Endothelial cell of umbilical vein (primary cell): ENCODE data around the gene OCA2. TPM values are rescaled to one million over a fixed set of nuclear protein-coding genes. Genes with fewer than 3 reads are reported as not detected.

Experiments
- BruUV-seq: library from RNA; stranded (reverse); fragments of 400-500 nt; replicated peaks from 2 replicates; lab custom pipeline; 2021; lab: Mats Ljungman, UMichigan
- CTCF ChIA-PET: fragments of 300-600, 350-600 bp; sonication (Branson Sonifier 250); formaldehyde crosslinking; loops from one replicate; lab custom pipeline; 2021; ENCODE audit warnings: antibody characterized with exemption, inconsistent platforms; lab: Charles Lee
- POLR2A ChIA-PET: fragments of 300-600, 350-600 bp; sonication (Branson Sonifier 250); formaldehyde crosslinking; loops from one replicate; lab custom pipeline; 2021; ENCODE audit warnings: antibody characterized with exemption, inconsistent platforms; lab: Charles Lee
- DNase-seq: peaks from one replicate; pipeline ENCODE4 v3.0.0-alpha.2; 2011; ENCODE audit warnings: low read depth, low spot score
- FAIRE-seq: peaks from 2 replicates; lab custom pipeline; 2011; peaks lifted over from hg19 to GRCh38; lab: Jason Lieb, UNC
- H2AFZ ChIP-seq: 2 replicates; pipeline ENCODE4 v1.6.0; 2012; ENCODE audit warnings: low read depth, low read length, control low read depth, inconsistent platforms
- H3K27ac ChIP-seq: 2 replicates; pipeline ENCODE4 v1.5.1; 2011; ENCODE audit warnings: low read depth, mild to moderate bottlenecking, control low read depth, low read length, moderate library complexity; ENCODE audit not compliant: insufficient read depth
- H3K27me3 ChIP-seq, 2 experiments: 2 replicates each; pipeline versions ENCODE4 v1.6.0 to v1.6.1; 2011; ENCODE audit warnings: low read length in 2 of 2, mixed read lengths in 1 of 2; ENCODE audit not compliant: control insufficient read depth in 2 of 2, insufficient read depth in 2 of 2
- H3K36me3 ChIP-seq, 2 experiments: 2 replicates in 1 of 2; 3 replicates in 1 of 2; pipeline ENCODE4 v1.5.1; 2011; ENCODE audit warnings: low read length in 2 of 2, mild to moderate bottlenecking in 1 of 2, moderate library complexity in 1 of 2; ENCODE audit not compliant: control insufficient read depth in 2 of 2, insufficient read depth in 2 of 2; ENCODE audit errors: extremely low read depth in 1 of 2
- H3K4me1 ChIP-seq: 3 replicates; pipeline ENCODE4 v1.5.1; 2011; ENCODE audit warnings: mild to moderate bottlenecking, low read length; ENCODE audit not compliant: control insufficient read depth, insufficient read depth; ENCODE audit errors: extremely low read depth
- H3K4me2 ChIP-seq: 2 replicates; pipeline ENCODE4 v1.6.1; 2011; ENCODE audit warnings: low read length, control low read depth, mixed read lengths; ENCODE audit not compliant: insufficient read depth
- H3K4me3 ChIP-seq, 3 experiments: fragments of 200-600 bp in 1 of 3; sonication (generic), shearing (Covaris generic) in 1 of 3; replicated peaks in 1 of 3; 2 replicates each; pipeline ENCODE4 v1.5.1; 2011 to 2016; ENCODE audit warnings: control low read depth in 3 of 3, low read length in 3 of 3, mild to moderate bottlenecking in 2 of 3, inconsistent platforms in 1 of 3, low read depth in 1 of 3, moderate library complexity in 1 of 3; ENCODE audit not compliant: insufficient read depth in 1 of 3
- H3K79me2 ChIP-seq: 2 replicates; pipeline ENCODE4 v1.6.0; 2012; ENCODE audit warnings: low read length, inconsistent platforms; ENCODE audit not compliant: control insufficient read depth, insufficient read depth
- H3K9ac ChIP-seq: replicated peaks from 2 replicates; pipeline ENCODE3; 2011; ENCODE audit warnings: low read length, control low read depth; ENCODE audit not compliant: insufficient read depth; ENCODE audit errors: extremely low read depth
- H3K9me1 ChIP-seq: replicated peaks from 3 replicates; pipeline ENCODE4 v1.6.0; 2011; ENCODE audit warnings: mild to moderate bottlenecking, low read length; ENCODE audit not compliant: control insufficient read depth, insufficient read depth; ENCODE audit errors: extremely low read depth
- H3K9me3 ChIP-seq: replicated peaks from 2 replicates; pipeline ENCODE4 v1.5.1; 2012; ENCODE audit warnings: low read length, inconsistent platforms; ENCODE audit not compliant: control insufficient read depth, insufficient read depth
- H4K20me1 ChIP-seq: replicated peaks from 2 replicates; pipeline ENCODE3; 2011; ENCODE audit warnings: mild to moderate bottlenecking, low read length; ENCODE audit not compliant: control insufficient read depth, insufficient read depth; ENCODE audit errors: extremely low read depth
- CTCF ChIP-seq, 2 donors: IDR thresholded peaks; 1 replicate in 1 of 2; 2 replicates in 1 of 2; pipeline ENCODE4 v1.5.1; 2011; ENCODE audit warnings: low read length in 2 of 2, mild to moderate bottlenecking in 2 of 2, moderate library complexity in 2 of 2, control low read depth in 1 of 2, inconsistent platforms in 1 of 2, low read depth in 1 of 2; ENCODE audit not compliant: insufficient read depth in 1 of 2; ENCODE audit errors: extremely low read depth in 1 of 2
- EZH2 ChIP-seq: IDR thresholded peaks from 2 replicates; pipeline ENCODE4 v1.6.1; 2012; ENCODE audit warnings: borderline replicate concordance, low read depth, mild to moderate bottlenecking, moderate library complexity, low read length, inconsistent platforms; ENCODE audit not compliant: severe bottlenecking
- GATA2 ChIP-seq: IDR thresholded peaks from 2 replicates; pipeline ENCODE4 v1.7.0; 2011; ENCODE audit warnings: low read depth, mild to moderate bottlenecking, moderate library complexity, mixed read lengths, low read length; ENCODE audit not compliant: insufficient read length, insufficient read depth
- JUN ChIP-seq: IDR thresholded peaks from 2 replicates; pipeline ENCODE4 v1.6.1; 2011; ENCODE audit warnings: borderline replicate concordance, low read depth; ENCODE audit not compliant: insufficient read length, insufficient read depth
- MAX ChIP-seq: IDR thresholded peaks from 2 replicates; pipeline ENCODE4 v1.6.1; 2011; ENCODE audit not compliant: insufficient read depth, insufficient read length
- MYC ChIP-seq: IDR thresholded peaks from one replicate; pipeline ENCODE4 v1.6.1; 2011; ENCODE audit warnings: mild to moderate bottlenecking, low read depth, low read length
- POLR2A ChIP-seq: IDR thresholded peaks from 2 replicates; pipeline ENCODE4 v1.6.1; 2012; ENCODE audit warnings: low read depth, mild to moderate bottlenecking, control low read depth, low read length
- POLR2AphosphoS5 ChIP-seq: IDR thresholded peaks from 2 replicates; pipeline ENCODE4 v1.6.1; 2012; ENCODE audit warnings: low read depth, mild to moderate bottlenecking, control low read depth, low read length, moderate library complexity; ENCODE audit not compliant: insufficient read depth
- dilution Hi-C: fragments of 300-500 bp; cut with MboI; formaldehyde crosslinking; loops from one replicate; pipeline ENCODE4 v1.15.0; 2019; ENCODE audit warnings: low sequenced_read_pairs; ENCODE audit not compliant: extremely low pct_ligation_motif_present
- intact Hi-C: fragments of 100-400 bp; cut with micrococcal nuclease; formaldehyde crosslinking; loops from one replicate; pipeline ENCODE4 v1.10.0; 2022
- polyA plus RNA-seq, 4 experiments: library from polyadenylated mRNA; depleted of rRNA in 3 of 4; stranded (reverse) in 3 of 4; unstranded in 1 of 4; fragments of >200 nt; gene quantifications; 2 replicates each; pipeline versions ENCODE4 v1.2.1 to v1.2.3, GENCODE V29; 2011 to 2012; ENCODE audit warnings: missing spikeins in 1 of 4
- total RNA-seq: library from RNA; stranded (reverse); gene quantifications from 2 replicates; pipeline ENCODE4 v1.2.3, GENCODE V29; 2021

OCA2 gene
- total and polyA plus RNA-seq, 2 donors (not counting 3 experiments of a cell fraction or from before 2014, with no cell fraction given), result not detected

DNA sequence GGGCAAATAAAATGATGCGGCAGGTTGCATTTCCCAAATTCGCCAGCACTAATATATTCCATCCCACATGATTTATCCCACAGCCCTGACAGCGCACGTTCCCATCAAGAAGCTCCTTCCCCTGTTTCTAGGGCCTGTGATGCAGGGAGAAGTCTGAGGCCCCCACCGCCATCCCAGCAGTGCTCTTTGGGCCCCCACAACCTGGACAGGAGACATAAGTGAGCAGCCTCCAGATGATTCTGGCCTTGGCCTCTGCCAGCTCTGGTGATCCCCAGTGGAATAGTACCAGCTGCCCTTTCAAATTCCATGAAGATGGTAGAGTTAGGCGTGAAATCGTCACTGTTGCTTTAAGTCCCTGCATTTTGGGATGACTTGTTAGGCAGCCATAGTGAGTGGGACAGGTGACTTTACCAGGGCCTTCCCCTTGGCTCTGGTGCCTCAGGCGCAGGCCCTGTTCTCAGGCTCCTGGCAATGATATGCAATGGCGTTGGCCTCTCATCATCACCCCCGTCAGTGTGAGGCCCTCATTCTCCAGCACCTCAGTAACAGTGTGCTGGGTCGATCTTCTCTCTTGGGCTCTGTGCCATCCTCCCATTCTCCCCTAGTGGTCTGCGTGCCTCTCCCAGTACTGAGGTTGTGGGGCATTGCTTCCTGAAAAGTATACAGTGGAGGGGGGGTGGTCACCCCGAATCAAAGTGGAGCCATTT is 263.7 kb downstream of the OCA2 start:
- no peaks in the 10 kb centered on the region for H3K4me1 ChIP-seq
- TF ChIP-seq EZH2, result no peak
- no peak for TF ChIP-seq MAX
- no peak for TF ChIP-seq JUN
- no peak for TF ChIP-seq POLR2AphosphoS5
- TF ChIP-seq GATA2, result no peak
- no peak for TF ChIP-seq CTCF (IDR thresholded peaks at IDR 0.05; ENCODE audit: extremely low read depth in 1 of 2, insufficient read depth in 1 of 2, low read depth in 1 of 2, low read length in 2 of 2)
- TF ChIP-seq POLR2A, result no peak
- no peak for TF ChIP-seq MYC
- no peaks in the 10 kb centered on the region for H4K20me1 ChIP-seq
- H3K9me3 ChIP-seq, result peaks cover 10% of the 10 kb centered on the region
- H3K9me1 ChIP-seq, result no peaks in the 10 kb centered on the region
- H3K27ac ChIP-seq, result no peak overlapping the region
- no peak overlapping the region for H3K4me2 ChIP-seq
- ChIA-PET POLR2A (no interaction called here), CTCF (no interaction called here)
- BruUV-seq, result no TSS peak
- no peak overlapping the region for H3K9ac ChIP-seq
- intact Hi-C loops, result no loop called here
- no peaks in the 10 kb centered on the region for H3K27me3 ChIP-seq
- dilution Hi-C loops, result no loop called here
- no peak for DNase-seq
- H3K36me3 ChIP-seq, result no peaks in the 10 kb centered on the region
- no peak for FAIRE-seq
- no peak overlapping the region for H3K4me3 ChIP-seq
- no peaks in the 10 kb centered on the region for H3K79me2 ChIP-seq
- H2AFZ ChIP-seq, result no peak overlapping the region
